Activated T-cell treated with anti-CD3 and anti-CD28 coated beads for 24 hours (primary cell): ENCODE measurements around the gene CST8.

ENCODE experiments used
- DNase-seq: peaks from one replicate; pipeline ENCODE4 v3.0.0-alpha.2; 2020; ENCODE audit warnings: low read depth

The CST8 gene

GRCh38 chr20:23524146-23524545 lies 33.2 kb downstream of the CST8 start:
- no peak for DNase-seq

- DNase-seq, result no peak
These were observed 35.9 kb downstream of the CST8 start for GRCh38 chr20:23526850-23527249.

GRCh38 chr20:23528867-23529431 lies 38.0 kb downstream of the CST8 start:
- no peak for DNase-seq

GRCh38 chr20:23530937-23531567 lies 40.1 kb downstream of the CST8 start:
- DNase-seq, result no peak

- no peak for DNase-seq
These were observed 41.6 kb downstream of the CST8 start for GRCh38 chr20:23532533-23532932.

GRCh38 chr20:23533161-23533560 lies 42.2 kb downstream of the CST8 start:
- DNase-seq, result no peak

GRCh38 chr20:23534801-23535593 lies 44.1 kb downstream of the CST8 start:
- DNase-seq, result no peak

GRCh38 chr20:23536328-23536974 lies 45.5 kb downstream of the CST8 start:
- no peak for DNase-seq

- no peak for DNase-seq
These were observed 46.1 kb downstream of the CST8 start for GRCh38 chr20:23537030-23537429.

- no peak for DNase-seq
These were observed 49.7 kb downstream of the CST8 start for GRCh38 chr20:23540624-23541023.

- no peak for DNase-seq
These were observed 50.4 kb downstream of the CST8 start for GRCh38 chr20:23541330-23541729.

GRCh38 chr20:23541776-23542175 lies 50.9 kb downstream of the CST8 start:
- DNase-seq, result no peak

- DNase-seq, result no peak
These were observed 51.9 kb downstream of the CST8 start for GRCh38 chr20:23542801-23543200.

- no peak for DNase-seq
These were observed 53.2 kb downstream of the CST8 start for GRCh38 chr20:23544133-23544532.
